Stimulated activated CD8-positive, alpha-beta memory T cell treated with anti-CD3 and anti-CD28 coated beads, Interleukin-7, amount 100 ng/mL, for 24 hours (primary cell): Measurements from ENCODE around the gene PACC1.
"Not testable (repeated sequence)": the region's sequence is repeated elsewhere in the genome, so short reads cannot be mapped to it uniquely, and the experiment has no call there.

Experiments used
- DNase-seq: peaks from one replicate; pipeline ENCODE4 v3.0.0-alpha.2; 2020; ENCODE audit warnings: low read depth

PACC1 gene

GRCh38 chr1:212326541-212326940 is 88.1 kb downstream of the PACC1 start:
- no peak for DNase-seq

- DNase-seq: no peak
Measured at GRCh38 chr1:212323066-212323465, 91.6 kb downstream of the PACC1 start.

- not testable (repeated sequence) for DNase-seq
Measured at GRCh38 chr1:212321031-212321430, 93.7 kb downstream of the PACC1 start.

GRCh38 chr1:212317916-212318315 is 96.8 kb downstream of the PACC1 start:
- DNase-seq: no peak

- no peak for DNase-seq
Measured at GRCh38 chr1:212315907-212316306, 98.8 kb downstream of the PACC1 start.

- no peak for DNase-seq
Measured at GRCh38 chr1:212315184-212315583, 99.5 kb downstream of the PACC1 start.
